ENCODE results near the gene PRR3. TPM values are rescaled to one million over a fixed set of nuclear protein-coding genes. Genes with fewer than 3 reads are reported as not detected.
A peak's percentile ranks its signal among the peaks of the same experiment; 100 is the strongest.

Gene PRR3
- total and polyA plus RNA-seq, 2 of the 13 experiments (the other 11 are each of a cell fraction or from before 2014, with no cell fraction given): 14.6 to 21.2 TPM

GRCh38 chr6:30556906-30557682 is at the start of gene PRR3 (continued):
- peak; percentile 88 for TF ChIP-seq TFE3 (CRISPR knock-in tag; IDR thresholded peaks at IDR 0.05)
- peak; percentile 38; the same call in 1 of the 2 replicates for TF ChIP-seq ZNF512B (CRISPR knock-in tag; IDR thresholded peaks at IDR 0.05; ENCODE audit: borderline replicate concordance)
- TF ChIP-seq THRA (CRISPR knock-in tag; IDR thresholded peaks at IDR 0.05; ENCODE audit: borderline replicate concordance): peak; percentile 96
- TF ChIP-seq ZHX2 (IDR thresholded peaks at IDR 0.05; ENCODE audit: low read depth): peak; percentile 93
- TF ChIP-seq ZHX2 (CRISPR knock-in tag; IDR thresholded peaks at IDR 0.05; ENCODE audit: borderline replicate concordance): no peak
- peak; percentile 85; the same call in 1 of the 2 replicates for TF ChIP-seq ZNF30 (CRISPR knock-in tag; IDR thresholded peaks at IDR 0.05)
- TF ChIP-seq POGZ (CRISPR knock-in tag; IDR thresholded peaks at IDR 0.05): 0 out of 2 replicates have a peak, but pooled peaks have one; percentile 2
- peak; percentile 94 for TF ChIP-seq TAF1 (CRISPR knock-in tag; IDR thresholded peaks at IDR 0.05)
- TF ChIP-seq SMAD3 (CRISPR knock-in tag; IDR thresholded peaks at IDR 0.05): peak; percentile 80; the same call in 1 of the 2 replicates
- TF ChIP-seq HOMEZ (CRISPR knock-in tag; IDR thresholded peaks at IDR 0.05; ENCODE audit: low read depth): no peak
- TF ChIP-seq ZNF143 (CRISPR knock-in tag; IDR thresholded peaks at IDR 0.05): peak; percentile 78
- TF ChIP-seq ZSCAN29 (CRISPR knock-in tag; conservative IDR thresholded peaks at IDR 0.05): peak; percentile 89
- peak; percentile 54; the same call in 1 of the 2 replicates for TF ChIP-seq KLF11 (CRISPR knock-in tag; IDR thresholded peaks at IDR 0.05)
